RWPE1 (cell line): ENCODE results near the gene PCSK7.

Experiments used
- CTCF ChIA-PET: fragments of 350-600 bp; sonication (Branson Sonifier 250); formaldehyde crosslinking; extraction: SDS; loops from one replicate; lab custom pipeline; 2021; lab: Yijun Ruan, JAX
- POLR2A ChIA-PET: fragments of 400-600 bp; formaldehyde crosslinking; extraction: SDS; loops from one replicate; lab custom pipeline; 2020; ENCODE audit warnings: antibody characterized with exemption; ENCODE audit not compliant: low non-redundant PET; lab: Yijun Ruan, JAX
- DNase-seq: peaks from one replicate; pipeline ENCODE4 v3.0.0; 2012; ENCODE audit warnings: low spot score
- H3K27ac ChIP-seq: fragments of 450-650 bp; 2 replicates; pipeline ENCODE4 v1.5.1; 2017
- TF ChIP-seq, protein P1 (sequence below): fragments of 450-650 bp; conservative IDR thresholded peaks from 2 replicates; pipeline ENCODE4 v1.5.1; 2017; ENCODE audit warnings: low read depth, mild to moderate bottlenecking

PCSK7 gene

DNA sequence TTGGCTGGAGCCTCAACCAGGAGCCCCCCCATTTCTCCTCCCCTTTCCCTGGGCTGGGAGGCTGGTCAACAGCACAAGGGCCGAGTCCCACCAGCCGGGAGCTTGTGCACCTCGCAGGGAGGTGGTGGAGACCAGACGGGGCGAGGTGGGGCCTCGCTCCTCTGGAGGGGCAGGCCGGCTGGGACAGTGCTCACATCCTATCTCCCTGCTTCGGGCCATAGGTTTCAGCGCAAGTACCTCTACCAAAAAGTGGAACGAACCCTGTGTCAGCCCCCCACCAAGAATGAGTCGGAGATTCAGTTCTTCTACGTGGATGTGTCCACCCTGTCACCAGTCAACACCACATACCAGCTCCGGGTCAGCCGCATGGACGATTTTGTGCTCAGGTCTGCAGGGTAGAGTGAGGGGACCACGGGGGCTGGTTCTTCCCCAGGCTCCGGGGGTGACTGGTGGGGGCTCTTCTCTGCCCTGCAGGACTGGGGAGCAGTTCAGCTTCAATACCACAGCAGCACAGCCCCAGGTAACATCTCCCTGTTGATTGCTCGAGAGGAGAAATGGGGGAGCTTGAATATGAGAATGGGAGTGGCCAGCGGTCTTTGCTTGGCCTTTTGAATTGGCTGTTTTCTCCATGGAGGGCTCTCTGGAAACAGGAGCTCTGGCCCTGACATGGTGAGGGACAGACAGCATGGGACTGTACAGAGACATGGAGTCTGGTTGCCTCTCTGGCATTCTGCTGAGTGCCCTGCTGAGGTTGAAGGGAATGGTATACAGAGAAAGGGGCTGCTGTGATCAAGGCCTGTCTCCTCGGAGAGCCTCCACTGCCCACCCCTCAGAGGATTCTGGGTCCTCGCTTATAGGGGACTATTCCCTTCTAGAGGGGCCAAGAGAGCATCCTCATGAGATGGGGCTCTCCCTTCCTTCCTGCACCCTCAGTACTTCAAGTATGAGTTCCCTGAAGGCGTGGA is 50.0 kb downstream of the PCSK7 start:
- DNase-seq: no peak
- CTCF ChIA-PET: no interaction called here
- no peak overlapping the region for H3K27ac ChIP-seq
- POLR2A ChIA-PET: no interaction called here
- TF ChIP-seq, protein P1, sequence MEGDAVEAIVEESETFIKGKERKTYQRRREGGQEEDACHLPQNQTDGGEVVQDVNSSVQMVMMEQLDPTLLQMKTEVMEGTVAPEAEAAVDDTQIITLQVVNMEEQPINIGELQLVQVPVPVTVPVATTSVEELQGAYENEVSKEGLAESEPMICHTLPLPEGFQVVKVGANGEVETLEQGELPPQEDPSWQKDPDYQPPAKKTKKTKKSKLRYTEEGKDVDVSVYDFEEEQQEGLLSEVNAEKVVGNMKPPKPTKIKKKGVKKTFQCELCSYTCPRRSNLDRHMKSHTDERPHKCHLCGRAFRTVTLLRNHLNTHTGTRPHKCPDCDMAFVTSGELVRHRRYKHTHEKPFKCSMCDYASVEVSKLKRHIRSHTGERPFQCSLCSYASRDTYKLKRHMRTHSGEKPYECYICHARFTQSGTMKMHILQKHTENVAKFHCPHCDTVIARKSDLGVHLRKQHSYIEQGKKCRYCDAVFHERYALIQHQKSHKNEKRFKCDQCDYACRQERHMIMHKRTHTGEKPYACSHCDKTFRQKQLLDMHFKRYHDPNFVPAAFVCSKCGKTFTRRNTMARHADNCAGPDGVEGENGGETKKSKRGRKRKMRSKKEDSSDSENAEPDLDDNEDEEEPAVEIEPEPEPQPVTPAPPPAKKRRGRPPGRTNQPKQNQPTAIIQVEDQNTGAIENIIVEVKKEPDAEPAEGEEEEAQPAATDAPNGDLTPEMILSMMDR: no peak

DNA sequence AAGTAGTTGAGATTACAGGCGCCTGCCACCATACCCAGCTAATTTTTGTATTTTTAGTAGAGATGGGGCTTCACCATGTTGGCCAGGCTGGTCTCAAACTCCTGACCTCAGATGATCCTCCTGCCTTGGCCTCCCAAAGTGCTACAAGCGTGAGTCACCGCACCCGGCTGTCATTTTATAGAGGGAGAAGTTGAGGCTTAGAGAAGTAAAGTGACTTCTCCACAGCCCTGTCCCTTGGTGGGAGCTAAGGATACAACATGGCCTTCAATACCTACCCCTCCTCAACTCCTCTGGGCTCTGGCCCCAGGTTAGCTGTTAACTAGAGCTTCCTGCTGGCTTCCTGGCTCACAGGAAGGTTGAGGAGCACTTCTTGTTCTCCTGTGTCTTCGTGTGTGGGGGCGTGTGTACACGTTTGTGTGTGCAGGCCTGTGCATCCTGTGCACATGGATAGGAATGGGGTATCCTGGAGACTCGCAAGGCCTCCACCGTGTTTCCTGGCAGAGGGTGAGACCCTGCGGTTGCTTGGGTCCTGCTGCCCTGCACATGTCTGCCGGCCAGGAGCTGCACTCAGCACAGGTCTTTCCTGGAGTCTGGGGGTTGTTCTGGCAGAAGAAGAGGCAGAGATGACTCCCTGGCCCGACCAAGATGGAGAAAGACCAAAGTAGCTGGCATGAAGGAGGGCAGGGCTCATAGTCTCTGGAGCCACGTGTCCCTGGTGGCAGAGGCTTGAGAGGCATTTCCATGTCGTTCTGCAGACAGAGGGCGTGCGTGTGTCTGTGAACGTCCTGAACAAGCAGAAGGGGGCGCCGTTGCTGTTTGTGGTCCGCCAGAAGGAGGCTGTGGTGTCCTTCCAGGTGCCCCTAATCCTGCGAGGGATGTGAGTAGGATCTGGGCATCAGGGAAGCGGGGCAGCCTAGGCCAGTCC is 51.0 kb downstream of the PCSK7 start:
- ChIA-PET POLR2A (no interaction called here), CTCF (interaction anchor here (0.6 to 0.8 kb wide), 3 partner anchors 47 to 245 kb away, joined by 3 to 5 read pairs (median 4); no protein-coding TSS in a partner anchor)
- H3K27ac ChIP-seq: no peak overlapping the region

DNA sequence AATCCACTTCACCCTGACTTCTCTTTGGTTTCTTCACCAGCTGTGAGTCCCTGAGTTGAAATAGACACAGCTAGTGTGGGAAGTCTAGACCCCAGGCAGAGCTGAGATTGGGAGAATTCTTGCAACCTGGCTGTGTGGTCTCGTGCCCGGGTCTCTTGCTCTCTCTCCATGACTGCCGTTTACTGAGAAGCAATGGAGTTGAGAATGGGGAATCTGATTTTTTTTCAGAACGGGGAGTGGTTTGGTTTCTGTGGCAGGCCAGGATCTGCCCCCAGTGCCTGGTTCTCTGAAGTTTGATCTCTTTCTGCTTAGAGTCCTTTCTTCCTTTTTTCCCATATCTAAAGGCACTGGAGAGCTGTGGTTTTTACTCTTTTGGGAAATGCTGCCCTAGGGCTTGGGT is 51.9 kb downstream of the PCSK7 start:
- no peak for DNase-seq
- ChIA-PET CTCF (interaction anchor here (0.7 to 0.8 kb wide), 2 partner anchors 48 to 246 kb away, joined by 4 to 5 read pairs; no protein-coding TSS in a partner anchor), POLR2A (no interaction called here)
- TF ChIP-seq, protein P1: no peak
- peak overlapping the region; percentile 78 for H3K27ac ChIP-seq

More for the DNA sequence above, 51.0 kb downstream of the PCSK7 start:
- TF ChIP-seq, protein P1: no peak
- DNase-seq: no peak

DNA sequence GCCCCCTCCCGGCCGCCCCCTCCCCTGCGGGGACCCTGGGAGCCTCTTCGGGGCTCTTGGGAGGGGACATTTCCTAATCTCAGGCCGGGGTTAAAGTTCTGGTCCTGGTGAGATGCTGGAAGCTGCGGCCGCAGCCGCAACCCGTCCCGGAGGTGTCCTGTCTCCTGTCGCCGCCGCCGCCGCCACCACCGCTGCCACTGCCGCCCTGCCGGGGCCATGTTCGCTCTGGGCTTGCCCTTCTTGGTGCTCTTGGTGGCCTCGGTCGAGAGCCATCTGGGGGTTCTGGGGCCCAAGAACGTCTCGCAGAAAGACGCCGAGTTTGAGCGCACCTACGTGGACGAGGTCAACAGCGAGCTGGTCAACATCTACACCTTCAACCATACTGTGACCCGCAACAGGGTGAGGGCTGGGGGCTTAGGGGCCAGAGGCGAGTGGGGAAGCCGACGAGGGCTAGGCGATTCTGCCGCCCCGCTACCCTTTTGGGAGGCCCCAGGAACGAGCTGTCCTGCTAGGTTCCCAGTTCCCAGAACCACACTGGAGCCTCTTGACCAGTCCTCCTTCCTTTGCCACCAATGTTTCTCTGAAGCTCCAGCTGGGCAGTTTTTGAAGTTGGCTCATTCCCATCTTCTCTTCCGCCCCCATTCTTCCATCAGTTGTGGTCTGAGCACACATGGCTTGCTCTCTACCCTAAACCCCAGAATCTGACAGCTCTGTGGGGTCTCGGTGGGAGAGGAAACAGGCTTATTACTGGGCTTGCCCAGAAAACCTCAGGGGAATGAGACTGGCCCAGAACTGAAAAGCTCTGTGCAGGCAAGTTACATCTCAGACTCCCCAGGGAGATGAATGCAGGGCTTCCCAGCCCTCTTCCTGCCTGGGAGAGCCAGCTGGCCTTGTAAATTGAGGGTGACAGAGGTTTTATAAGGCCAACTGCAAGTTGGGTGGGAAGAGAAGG is 52.5 kb downstream of the PCSK7 start:
- CTCF ChIA-PET: interaction anchor here (1.1 kb wide), 1 partner anchor 299 kb away, joined by 5 read pairs; no protein-coding TSS in a partner anchor
- no peak for DNase-seq
- TF ChIP-seq, protein P1: no peak
- POLR2A ChIA-PET: no interaction called here
- peak overlapping the region; percentile 78 for H3K27ac ChIP-seq

DNA sequence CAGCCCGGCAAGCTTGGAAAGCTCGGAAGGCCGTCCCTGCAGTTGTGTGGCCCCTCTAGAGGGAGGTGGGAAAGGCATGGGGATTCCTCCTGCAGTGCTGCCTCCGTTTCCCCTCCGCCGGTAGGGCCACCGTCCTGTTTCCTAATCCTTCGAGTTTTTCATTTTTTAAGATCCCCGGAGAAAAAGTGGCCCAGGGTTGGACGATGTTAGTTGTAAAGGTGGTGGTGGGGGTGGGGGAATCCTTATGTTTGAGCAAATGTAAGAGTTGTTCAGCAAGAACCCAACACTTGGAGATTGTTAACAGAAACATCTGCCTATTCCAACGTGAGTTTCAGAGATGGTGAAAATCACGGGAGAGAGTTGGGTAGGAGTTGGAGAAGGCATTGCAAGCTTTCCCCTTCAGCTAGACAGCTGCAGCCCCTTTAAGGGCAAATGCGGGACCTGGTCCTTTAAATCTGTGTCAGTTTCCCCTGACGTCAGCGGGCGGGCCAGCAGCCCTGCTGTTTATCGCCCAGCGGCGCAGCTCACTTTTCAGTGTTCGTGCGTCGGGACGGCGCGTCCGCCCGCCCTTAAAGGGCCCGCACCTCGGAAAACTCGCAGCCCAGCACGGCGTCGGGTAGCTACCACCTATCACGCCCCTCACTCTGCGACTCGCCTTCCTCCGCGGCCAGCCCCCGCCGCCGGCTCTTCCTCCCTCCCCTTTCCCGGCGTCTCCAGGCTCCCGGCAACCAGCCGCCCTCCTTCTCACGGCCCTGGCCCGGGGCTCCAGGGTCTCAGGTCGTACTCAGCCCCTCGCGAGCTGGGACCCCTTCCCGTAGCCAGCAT is 53.5 kb downstream of the PCSK7 start, which contains the start of gene SIDT2:
Gene SIDT2, plus strand, starts transcription at position 534 of the 825 bp plus-strand sequence. CDS start 521 bp downstream, outside the sequence.
- ChIA-PET POLR2A (interaction anchor here (0.6 kb wide), 1 partner anchor 8 kb away, joined by 12 read pairs; no protein-coding TSS in a partner anchor), CTCF (interaction anchor here (1.1 kb wide), 1 partner anchor 298 kb away, joined by 5 read pairs; no protein-coding TSS in a partner anchor)
- DNase-seq: peak; percentile 83
- peak within 1 kb of the TSS; percentile 78 for H3K27ac ChIP-seq
- TF ChIP-seq, protein P1: no peak
